SKM-1 treated with dmso at 0.1 percent for 144 hours (cell line): ENCODE data around the gene TMUB1.

Experiments used
- DNase-seq: peaks from one replicate; lab custom pipeline; 2025; ENCODE audit not compliant: unreplicated experiment; lab: John Stamatoyannopoulos, UW

The TMUB1 gene

DNA sequence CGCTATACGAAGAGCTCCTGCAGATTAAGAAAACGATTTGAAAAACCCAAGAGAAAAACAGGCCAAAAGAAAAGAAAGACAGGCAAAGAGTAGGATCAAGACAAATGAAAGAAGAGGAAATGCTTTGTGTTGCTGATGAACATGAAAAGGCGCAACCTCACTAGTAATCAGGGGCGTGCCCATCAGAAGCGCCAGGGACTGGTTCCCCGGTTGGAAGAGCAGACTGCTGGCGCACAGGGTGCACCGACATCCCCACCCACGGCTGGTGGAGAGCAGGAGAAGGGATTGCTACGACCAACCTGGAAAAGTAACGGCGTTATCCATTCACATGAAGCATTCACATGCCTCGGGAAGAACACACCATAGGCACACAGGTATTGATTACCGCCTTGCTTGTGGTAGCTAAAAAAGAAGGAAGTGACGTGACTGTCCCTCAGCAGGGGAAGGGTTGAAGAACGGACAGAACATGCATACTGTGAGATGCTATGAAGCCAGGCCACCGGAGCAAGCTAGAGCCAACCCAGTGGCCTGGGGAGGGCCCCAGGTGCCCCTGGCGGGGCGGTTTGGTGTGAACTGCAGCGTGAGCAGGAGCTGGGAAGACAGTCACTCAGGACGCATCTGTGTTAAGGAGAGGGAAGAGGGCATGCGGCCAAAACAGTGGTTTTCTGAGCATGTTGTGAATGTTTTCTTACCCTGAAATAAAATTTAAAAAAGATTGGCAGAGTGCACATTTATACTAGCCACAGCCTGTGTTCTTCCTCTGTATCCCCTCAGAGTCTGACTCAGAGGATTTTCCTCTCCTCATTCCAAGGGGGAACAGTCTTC, 21.3 kb upstream of the TMUB1 start:
- DNase-seq: no peak

GRCh38 chr7:151103973-151104372, 20.7 kb upstream of the TMUB1 start:
- DNase-seq: no peak

DNA sequence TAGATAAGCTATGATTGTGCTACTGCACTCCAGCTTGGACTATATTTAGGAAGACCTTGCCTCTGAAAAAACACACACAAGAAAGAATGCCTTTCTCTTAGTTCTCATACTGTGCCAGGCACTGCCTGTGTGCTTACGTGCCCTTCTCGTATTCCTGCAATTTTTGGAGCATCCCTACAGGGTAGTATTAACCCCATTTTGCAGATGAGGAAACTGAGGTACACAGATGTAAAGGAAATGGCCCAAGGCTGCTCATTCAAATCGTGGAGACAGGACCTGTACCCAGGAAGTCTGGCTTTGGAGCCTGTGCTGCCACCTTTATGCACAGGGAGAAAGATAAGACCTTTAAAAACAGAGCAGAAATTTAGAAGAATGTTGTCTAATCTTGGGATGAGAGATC, 19.7 kb upstream of the TMUB1 start:
- DNase-seq: no peak

DNA sequence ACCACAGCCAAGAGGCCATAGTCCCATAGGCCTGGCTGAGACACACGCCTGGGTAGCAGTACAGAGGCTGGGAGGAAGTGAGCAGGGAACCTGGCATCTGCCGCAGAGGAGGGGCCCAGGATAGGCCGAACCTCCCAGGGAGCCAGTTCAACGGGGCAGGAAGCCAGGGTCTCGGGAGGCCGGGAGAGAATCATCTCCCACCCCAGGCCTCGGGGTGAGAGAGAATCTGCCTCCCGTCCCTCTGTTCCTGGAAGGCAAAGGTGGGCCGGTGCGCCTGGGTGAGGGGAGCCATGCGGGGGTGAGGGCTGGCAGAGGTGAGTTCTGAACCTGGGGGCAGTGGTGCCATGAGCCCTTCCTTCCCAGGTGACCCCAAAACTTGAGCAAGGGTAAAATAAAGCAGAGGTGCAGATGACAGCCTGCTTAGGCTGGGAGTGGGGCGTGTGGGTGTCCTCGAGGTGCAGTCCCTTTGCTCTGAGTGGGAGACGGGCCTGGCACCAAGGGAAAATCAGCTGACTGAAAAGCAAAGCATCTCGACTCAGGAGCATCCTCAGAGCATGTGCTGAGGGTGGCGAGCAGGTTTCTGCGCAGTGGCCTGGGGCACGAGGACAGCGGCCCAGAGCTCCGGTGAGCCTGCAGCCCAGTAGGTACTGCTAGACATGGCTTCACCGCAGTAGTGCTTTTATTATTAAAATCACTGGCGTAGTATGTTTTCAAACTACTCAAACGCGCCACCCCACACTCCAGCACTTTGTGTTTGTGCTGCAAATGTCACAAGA, 18.5 kb upstream of the TMUB1 start:
- no peak for DNase-seq

DNA sequence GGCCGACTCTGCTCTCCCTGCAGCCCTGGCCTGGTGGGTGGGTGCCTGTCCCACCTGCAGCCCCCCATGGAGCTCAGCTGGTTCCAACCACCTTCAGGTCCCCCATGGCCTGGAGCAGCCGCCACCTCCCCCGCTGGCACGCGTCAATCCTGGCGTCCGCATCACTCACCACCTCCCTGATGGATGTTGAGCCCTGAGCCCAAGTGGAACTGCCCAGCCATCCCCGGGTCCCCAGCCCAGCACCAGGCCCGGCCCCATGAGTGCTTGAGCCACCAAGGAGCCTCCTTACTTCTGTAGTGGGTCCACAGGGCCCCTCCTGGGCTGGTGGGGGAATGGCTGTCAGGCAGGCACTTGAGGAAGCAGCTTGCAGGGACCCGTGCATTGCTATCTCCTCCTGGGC, 17.6 kb upstream of the TMUB1 start:
- no peak for DNase-seq

DNA sequence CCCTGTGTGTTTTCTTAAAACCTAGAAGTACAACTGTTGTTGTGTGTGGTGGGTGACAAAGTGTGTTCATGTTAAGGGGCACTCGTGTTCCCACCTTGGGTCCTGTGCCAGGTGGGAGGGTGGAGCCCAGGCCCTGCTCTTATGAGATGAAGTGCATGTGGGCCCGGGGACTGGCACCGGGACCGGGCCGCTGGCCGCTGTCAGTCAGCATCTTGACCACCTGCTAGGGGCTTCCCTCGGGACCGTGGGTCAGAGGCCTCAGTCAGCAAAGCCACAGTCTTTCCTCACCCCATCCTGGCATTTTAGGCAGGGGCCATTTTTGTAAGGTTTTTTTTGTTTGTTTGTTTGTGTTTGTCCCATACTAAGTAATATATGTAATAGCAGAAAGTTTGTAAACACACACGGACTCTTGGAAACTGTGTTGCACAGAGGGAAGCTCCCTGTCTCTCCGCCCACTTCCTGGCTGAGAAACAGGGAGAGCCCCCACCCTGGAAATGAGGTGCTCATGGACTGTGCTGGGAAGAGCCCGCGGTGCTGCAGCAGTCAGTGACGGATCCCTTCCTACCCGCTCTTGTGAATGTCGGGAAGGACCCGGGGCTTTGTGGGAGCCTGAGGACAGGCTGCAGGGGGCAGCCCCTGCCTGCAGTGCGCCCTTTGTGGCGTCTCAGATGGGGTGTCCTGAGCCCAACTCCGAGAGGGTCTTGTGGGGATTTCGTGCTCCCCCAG, 16.4 kb upstream of the TMUB1 start:
- DNase-seq: no peak

DNA sequence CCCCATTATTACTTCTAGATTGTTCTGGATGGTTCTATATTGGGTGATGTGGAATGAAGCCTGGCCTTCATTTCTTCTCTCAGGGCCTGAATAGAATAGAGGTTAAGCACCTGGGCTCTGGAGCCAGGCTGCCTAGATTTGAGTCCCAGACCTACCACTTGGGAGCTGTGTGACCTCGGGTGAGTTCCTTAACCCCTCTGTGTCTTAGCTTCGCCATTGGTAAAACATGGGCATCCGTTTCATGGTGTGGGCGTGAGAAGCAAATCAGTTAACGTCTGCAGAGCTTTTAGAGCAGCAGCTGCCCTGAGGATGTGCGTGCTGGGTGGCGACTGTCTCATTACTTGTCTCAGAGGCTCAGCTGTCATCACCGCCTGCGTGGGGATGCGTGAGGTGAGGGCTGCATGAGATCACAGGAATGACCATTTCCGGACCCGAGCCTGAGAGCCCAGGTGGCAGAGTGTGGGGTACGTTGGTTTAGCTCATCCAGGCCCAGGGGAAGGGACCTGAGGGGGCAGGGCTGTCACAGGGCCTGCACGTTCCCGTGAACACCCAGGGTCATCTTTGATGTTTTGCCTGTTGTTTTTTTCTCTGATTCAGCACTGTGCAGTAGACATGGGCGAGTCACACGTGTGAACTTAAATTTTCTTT, 12.7 kb upstream of the TMUB1 start:
- DNase-seq: no peak

- no peak for DNase-seq
Measured at GRCh38 chr7:151095123-151095797, 12.0 kb upstream of the TMUB1 start.

DNA sequence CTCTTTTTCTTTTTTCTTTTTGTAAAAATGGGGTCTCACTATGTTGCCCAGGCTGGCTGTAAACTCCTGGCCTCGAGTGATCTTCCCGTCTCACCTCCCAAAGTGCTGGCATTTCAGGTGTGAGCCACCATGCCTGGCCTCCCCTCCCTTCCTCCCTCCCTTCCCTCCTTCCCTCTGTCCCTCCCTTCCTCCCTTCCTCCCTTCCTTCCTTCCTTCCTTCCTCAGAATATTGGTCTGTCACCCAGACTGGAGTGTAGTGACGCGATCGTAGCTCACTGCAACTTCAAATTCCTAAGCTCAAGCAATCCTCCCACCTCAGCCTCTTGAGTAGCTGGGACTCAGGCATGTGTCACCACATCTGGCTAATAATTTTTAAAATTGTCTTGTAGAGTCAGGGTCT, 11.4 kb upstream of the TMUB1 start:
- DNase-seq: no peak

DNA sequence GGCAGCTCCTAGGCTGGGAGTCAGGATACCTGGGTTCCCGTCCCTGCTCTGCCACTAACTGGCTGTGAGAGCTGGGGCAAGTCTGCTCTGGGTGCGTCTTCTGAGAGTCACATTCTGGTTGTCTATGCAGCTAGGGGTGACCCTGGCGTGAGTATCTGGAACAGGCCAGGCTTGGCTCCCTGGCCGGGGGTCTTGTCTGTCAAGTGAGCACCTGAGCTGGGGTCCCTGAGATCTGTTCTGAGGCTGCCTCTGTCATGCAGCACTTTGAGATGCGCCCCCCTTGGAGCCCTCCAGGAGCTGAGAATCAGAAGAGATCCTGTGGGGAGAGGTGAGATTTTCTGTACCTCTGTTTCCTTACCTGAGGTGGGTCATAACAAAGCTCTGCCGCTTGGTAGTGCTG, 10.5 kb upstream of the TMUB1 start:
- DNase-seq: no peak

DNA sequence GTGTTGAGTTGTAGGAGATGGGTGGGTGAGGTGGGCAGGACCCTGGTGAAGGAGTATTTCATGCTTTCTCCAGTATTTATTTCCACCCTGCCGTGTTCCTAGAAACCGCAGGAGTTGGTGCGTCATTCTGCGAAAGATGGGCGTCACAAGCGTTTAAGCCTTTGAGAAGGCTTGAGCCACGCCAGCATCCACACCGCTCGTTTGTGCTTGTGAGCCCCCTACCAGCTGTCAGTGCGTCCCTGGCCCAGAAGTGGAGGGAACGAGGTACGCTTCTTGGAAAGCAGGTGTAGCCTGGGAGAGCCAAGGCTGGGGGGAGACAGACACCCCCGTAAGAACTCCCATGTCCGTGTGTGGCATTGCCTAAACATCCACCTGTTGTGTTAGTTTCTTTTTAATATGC, 8.7 kb upstream of the TMUB1 start:
- no peak for DNase-seq

DNA sequence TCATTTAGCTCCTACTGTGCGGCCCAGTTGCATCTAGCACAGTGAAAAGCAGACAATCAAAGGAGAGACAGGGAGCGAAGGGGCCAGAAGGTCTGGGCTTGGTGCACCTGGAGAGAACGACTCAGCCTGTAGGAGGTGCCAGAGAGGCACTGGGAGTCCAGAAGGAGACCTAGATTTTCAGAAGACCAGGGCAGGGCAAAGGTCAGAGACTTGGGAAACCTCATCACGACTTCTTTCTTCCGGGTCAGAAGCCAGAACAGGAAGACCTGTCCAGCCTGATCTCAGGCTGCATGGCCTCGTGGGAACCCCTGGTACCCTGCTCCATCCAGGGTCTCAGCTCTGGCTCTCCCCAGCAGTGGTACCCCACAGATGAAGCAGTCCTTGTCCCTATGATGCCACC, 8.1 kb upstream of the TMUB1 start:
- DNase-seq: peak; percentile 3

DNA sequence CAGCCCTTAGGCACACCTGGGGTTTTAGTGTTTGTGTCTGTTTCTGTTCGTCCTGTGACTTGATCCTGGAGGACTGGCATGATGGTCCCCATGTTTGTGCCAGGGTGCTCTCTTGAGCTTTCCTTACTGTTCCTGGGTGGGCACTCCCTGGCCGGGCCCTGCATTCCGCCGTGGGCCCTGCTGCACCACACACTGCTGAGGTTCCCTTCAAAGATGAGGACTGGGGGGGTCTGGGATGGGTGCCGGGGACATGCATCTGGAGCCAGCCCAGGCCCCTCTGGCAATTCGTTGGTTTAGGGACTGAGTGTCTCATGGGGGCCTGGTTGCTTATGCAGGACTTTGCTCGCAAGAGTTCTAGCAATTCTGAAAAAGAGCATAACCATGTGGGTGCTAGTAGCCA, 7.7 kb upstream of the TMUB1 start:
- DNase-seq: no peak

DNA sequence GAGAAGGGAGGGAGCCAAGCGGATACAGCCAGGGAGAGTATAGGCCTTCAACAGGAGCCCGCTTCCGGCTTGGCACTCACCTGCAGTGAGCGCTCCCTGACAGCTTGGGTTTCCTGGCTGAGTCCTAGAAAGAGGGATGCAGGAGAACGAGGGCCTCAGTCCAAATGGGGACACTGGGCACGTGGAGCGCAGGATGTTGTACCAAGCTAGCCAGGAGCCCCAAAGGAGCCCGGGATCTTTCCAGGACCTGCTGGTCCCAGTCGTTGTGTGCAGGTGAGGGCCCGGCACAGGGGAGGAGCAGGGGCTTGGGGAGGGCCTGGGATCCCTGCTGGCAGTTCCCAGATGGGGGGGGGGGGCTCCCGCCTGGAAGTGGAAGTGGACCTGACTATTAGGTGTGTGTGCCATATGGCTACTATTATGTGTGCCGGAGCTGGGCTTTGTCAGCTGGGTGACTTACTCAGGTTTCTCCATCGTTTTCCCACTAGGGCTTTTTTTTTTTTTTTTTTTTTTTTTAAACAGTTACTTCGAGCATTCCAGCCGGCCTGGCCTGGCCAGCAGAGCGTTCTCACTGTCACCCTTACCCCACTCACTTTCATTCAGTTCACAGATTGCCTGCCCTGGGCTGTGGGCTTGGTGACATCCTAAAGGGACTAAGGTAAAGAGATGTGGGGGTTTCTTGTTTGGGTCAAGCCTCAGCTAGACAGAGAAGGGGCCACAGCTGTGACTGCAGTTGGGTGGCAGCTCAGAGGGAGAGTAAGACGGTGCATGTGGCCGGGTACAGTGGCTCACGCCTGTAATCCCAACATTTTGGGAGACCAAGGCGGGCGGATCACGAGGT, 6.8 kb upstream of the TMUB1 start:
- no peak for DNase-seq

GRCh38 chr7:151088856-151089699, 5.8 kb upstream of the TMUB1 start:
- no peak for DNase-seq

- DNase-seq: no peak
Measured at GRCh38 chr7:151088019-151088855, 4.9 kb upstream of the TMUB1 start.

DNA sequence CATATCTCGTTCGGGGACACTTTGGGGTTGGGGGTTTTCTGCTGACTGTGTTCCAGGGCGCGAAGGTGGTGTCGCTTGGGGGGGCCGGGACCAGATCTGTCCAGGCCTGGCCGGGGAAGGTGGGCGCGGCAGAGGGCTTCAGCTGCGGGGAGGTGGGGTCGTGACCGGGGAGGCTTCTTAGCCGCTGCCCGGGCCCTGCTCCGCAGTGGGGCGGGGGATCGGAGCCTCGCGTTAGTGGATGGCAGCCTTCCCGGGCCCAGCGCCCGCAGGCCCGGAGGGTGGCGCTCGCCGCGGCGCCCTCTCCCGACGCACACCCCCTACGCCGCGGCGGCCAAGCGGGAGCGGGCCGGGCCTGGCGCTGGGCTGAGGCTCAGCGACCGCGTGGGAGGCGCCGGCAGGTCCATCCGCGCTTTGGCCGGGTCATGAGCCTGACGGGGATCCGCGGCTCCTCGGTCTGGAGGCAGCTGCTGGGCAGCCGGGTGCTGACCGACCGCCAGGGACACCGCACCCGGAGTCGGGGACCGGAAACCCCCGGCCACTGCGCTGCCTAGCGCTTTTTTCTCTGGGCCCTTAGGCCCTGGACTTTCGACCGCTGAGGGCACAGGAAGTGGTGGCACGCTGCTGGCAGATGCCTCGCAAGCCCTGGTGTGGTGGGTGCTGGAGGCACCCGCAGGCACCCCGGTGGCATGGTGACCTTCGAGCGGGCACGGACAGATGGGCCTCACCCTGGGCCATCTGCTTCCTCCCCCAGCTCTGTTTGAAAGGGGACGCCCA, 4.1 kb upstream of the TMUB1 start:
- no peak for DNase-seq
